GM19324 (cell line): ENCODE results near the gene AVEN.
"Not testable (repeated sequence)": the region's sequence is repeated elsewhere in the genome, so short reads cannot be mapped to it uniquely, and the experiment has no call there.

Experiments used
- ATAC-seq: cut with Tn5 transposase; IDR thresholded peaks from one replicate; pipeline ENCODE4 v1.9.1; 2021; ENCODE audit warnings: mild to moderate bottlenecking, moderate library complexity; ENCODE audit not compliant: unreplicated experiment, low FRiP score

Gene AVEN

DNA sequence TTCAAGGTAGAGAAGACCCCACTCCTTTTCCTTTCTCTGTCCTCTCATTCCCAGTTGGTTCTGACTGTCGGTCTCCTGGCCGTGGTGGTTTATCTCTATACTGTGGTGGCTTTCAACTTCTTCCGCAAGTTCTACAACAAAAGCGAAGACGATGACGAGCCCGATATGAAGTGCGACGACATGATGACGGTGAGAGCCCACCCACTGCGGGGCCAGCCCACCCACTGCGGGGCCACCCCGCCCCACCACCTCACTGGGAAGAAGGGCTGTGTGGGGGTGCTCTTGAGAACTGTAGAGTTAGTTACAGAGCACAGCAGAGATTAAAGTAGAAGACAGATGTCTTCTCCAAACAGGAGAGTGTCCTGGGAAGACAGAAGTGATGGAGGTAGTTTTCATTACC, 181.3 kb downstream of the AVEN start:
- no peak for ATAC-seq

DNA sequence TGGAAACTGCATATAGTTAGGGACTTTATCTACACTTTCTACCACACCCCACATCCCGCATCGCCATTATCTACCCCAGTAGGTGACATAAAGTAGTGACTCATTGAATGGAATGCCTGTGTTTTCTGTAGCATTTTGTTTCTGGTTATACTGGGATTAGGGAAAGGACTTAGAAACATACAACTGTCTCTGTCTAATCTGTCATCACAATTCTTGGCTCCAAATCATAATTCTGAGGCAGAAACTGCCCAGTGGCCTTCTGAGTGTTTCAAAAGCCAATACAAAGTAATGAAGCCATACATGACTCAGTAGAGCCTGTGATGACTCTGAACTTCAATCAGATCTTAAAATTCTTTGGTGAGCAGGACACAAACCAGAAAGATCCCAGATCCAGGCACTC, 186.4 kb downstream of the AVEN start:
- ATAC-seq, result no peak

GRCh38 chr15:33852094-33852493, 186.9 kb downstream of the AVEN start:
- ATAC-seq, result no peak

DNA sequence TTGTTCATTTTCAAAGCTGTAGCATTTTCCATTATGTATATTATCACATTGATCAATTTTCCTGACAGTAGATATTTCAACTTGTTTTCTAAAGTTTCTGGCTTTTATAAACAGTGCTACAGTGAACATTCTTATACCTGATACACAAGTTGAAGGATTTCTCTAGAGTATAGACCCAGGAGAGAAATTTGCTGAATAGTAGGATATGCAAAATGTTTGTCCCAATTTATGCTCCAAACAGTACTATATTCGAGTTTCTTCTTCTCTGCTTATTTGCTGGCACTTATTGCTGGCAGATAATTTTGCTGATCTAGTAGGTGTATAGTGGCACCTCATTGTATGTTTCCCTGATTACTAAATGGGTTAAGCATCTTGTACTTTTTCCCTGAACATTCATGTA, 187.9 kb downstream of the AVEN start:
- ATAC-seq, result no peak

DNA sequence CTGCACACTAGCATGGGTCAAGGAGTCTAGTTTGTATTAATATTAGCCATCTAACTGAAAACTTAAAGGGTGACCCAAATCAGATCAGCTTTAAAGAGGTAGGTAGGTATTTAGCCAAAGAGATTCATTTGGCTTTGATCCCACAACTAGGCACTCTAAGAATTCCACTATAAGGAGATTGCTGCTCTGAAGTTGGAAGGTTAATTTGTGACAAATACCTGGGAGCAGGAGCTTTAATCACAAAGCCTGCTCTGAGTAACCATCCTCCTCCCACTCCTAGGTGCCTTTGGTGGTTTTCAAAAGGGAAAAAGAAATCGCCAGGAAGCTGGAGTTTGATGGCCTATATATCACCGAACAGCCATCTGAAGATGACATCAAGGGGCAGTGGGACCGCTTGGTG, 191.0 kb downstream of the AVEN start:
- no peak for ATAC-seq

DNA sequence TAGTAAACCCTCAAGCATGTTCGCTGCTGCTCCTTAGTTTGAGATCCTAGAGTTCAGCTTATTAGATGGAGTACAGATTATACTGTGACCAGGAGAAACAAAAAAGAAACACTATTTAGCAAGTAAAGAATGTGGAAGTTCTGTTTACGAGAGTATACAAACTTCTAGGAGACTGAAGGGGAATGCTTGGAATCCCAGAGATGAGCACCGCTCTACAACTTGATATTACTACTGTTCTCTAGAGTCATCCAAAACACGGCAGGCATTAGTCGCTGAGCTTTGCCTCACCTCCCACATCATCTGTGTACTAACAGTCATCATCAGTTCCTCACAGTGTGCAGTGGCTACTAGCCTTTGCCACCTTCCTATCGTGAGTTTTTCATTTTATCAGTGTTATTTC, 192.1 kb downstream of the AVEN start:
- ATAC-seq, result no peak

DNA sequence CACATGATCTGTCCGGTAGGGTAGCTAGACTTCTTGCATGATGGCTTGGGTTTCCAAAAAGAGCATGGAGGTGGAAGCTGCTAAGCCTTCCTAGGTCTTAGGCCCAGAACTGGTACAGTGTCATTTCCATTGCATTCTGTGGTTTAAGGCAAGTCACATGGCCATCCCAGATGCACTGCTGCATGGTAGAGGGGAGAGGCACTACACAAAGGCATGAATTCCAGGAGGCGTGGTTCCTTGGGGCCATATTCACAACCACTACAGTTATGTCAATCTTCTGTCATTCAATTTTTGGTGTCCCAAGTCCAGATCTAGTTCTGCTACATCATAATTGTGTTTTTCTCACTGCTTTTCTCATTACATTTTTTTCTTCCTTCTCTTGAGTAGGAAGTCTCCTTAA, 192.9 kb downstream of the AVEN start:
- ATAC-seq, result no peak

DNA sequence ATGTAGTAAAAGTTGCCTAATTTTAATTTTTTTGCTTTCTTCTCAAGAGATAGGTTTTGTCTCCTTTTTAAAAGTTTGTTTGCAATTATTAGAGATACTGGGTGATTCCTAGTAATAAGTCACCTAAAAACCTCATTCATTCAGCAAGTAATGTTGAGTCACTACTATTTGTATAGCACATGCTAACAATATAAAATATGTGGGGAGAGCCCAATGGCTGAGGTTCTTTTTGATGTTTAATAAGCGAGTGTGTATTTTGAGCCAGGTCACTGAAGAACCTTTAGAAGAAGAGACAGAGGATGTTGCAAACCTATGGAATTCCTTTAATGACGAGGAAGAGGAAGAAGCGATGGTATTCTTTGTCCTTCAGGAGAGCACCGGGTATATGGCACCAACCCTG, 194.4 kb downstream of the AVEN start:
- no peak for ATAC-seq

- ATAC-seq, result no peak
These were observed 194.8 kb downstream of the AVEN start for GRCh38 chr15:33844186-33844585.

DNA sequence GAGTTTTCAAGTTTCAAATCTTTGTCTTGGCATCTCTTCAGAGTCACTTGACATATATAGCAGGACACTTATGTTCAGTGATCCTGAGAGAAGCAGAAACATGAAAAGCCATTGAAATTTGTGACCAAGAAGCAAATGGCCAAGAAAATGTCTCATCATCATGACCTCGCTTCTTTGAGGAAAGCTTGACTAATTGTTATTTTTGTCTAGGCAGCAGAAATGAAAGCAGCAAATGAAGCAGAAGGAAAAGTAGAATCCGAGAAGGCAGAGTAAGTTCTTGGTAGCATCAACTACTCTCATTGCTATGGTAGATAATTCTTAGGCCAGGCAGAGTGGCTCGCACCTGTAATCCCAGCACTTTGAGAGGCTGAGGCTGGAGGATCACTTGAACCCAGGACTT, 198.4 kb downstream of the AVEN start:
- ATAC-seq, result no peak

- ATAC-seq, result no peak
These were observed 199.5 kb downstream of the AVEN start for GRCh38 chr15:33839540-33839939.

- ATAC-seq, result no peak
These were observed 201.7 kb downstream of the AVEN start for GRCh38 chr15:33837294-33837693.

GRCh38 chr15:33834892-33835743, 203.9 kb downstream of the AVEN start:
- no peak for ATAC-seq

- no peak for ATAC-seq
These were observed 207.4 kb downstream of the AVEN start for GRCh38 chr15:33831646-33832045.

GRCh38 chr15:33830351-33830750, 208.7 kb downstream of the AVEN start:
- no peak for ATAC-seq

GRCh38 chr15:33826201-33826600, 212.8 kb downstream of the AVEN start:
- no peak for ATAC-seq

DNA sequence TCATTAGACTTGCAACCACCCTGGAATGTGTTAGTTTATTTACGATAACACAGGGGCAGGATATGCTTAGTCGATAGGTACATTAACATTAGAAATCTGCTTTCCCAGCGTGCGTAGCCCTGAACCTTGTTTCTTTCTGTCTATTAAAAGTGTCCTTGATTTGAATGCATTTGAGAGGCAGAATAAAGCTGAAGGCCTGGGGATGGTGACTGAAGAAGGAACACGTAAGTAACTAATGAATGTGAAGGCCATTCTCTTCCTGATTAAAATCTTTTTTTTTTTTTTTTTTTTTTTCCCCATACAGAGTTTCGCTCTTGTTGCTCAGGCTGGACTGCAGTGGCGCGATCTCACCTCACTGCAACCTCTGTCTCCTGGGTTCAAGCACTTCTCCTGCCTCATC, 213.6 kb downstream of the AVEN start:
- no peak for ATAC-seq

GRCh38 chr15:33823119-33823518, 215.9 kb downstream of the AVEN start:
- no peak for ATAC-seq

GRCh38 chr15:33822479-33822878, 216.5 kb downstream of the AVEN start:
- no peak for ATAC-seq

DNA sequence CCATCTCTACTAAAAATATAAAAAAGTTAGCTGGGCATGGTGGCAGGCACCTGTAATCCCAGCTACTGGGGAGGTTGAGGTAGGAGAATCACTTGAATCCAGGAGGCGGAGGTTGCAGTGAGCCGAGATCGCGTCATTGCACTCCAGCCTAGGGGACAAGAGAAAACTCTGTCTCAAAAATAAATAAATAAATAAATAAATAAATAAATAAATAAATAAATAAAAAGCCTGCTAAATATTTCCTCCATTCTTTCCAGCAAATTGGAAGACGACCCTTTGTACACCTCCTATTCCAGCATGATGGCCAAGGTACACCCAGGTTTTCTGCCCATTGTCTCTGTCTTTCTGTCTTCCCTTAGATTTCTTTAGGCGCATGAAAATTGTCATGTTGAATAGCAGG, 219.5 kb downstream of the AVEN start:
- ATAC-seq, result not testable (repeated sequence)
